CD4-positive, alpha-beta T cell treated with Interleukin-2 at 100 ng/mL for 4 hours (primary cell): ENCODE data around the gene BAG3.

Experiments used
- DNase-seq: peaks from one replicate; pipeline ENCODE4 v3.0.0-alpha.2; 2020; ENCODE audit warnings: low spot score

The BAG3 gene

DNA sequence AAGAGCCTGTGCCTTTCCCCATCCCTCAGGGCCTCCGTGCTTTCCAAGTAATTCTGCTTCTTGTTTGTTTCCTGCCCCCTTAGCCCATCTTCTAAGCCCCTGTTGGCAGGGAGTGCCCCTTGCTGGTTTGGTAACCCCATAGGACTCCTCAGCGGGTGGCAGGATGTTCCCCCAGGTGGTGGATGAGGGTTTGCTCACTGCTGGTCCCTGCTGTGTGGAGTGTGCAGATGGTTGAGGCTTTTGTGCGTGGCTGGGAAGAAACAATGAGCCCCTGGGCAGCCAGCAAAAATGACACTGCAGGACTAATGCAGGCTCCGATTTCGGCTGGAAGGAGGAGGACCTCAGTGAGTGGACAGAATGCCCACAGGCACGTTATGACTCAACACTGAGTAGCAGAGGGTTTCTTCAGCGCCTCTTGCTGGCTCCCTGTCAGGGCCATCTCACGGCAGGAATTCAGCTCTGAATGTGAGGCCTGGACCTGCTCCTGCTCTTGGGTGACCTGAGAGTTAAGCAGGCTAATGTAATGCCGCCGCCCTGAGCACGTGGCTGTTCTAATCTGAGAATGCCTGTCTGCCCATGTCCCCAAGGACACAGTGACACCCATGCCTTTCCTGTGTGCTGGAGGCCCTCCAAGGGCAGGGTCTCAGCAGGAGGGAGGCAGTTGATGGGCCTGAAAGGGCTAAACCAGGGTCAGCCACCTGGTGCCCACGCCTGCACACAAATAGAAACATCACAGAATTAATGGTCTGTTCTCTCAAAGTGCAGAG lies 16.6 kb downstream of the BAG3 start:
- DNase-seq: no peak

DNA sequence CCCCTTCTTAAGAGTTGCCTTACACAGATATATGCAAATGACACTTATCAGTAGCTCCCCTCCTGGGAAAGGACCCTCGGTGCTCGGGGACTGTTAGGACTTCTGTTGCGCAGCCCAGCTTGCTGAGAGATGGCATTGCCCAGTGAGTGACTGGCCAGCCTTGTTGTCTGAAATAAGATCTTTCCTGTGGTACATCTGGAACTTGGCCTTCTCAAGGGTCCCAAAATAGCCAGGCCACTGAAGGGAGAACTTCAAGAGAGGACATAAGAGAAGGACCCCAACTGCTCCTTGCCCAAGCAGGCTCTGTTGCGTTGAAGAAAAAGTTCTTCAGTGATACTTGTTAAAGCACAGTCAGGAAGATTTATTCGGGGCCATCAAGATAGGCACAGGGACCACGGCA lies 17.3 kb downstream of the BAG3 start:
- DNase-seq: no peak

DNA sequence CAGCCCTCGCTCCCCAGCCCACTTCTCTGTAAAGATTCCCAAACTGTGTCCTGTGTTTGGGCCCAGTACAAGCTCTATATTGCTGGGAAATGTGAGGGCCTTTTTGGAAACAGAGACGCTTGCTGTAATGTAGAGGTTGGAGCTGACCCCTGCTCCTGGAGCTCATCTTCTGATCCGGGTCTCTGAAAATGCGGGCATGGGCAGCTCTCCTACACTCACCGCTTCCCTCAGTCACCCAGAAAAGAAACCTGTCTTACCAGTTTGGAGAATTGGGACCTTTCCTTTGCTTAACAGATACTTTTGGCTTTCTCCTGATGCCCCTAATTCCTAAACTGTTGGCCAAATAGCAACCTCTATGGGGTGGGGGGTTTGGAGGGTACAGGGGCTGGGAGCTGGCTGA lies 18.2 kb downstream of the BAG3 start:
- DNase-seq: no peak

GRCh38 chr10:119669975-119670640 lies 18.9 kb downstream of the BAG3 start:
- DNase-seq: no peak

DNA sequence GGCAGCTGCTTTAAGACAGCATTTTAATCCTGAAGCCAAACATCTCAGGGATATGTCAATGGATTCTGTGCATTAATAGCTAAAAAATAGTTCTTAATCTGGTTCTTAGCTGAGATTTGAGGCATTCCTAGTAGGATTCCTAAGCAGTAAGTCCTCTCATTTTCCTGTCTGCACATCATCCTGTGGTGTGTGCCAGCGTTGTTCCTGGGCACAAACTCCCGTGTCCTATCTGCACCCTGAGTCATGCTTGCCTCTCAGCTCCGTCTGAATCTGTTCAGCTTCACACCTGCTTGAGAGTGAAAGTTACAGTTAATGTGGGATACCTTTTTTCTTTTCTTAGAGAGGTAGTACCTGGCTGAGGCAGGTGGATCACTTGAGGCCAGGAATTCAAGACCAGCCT lies 19.5 kb downstream of the BAG3 start:
- no peak for DNase-seq

- DNase-seq: no peak
Observed at GRCh38 chr10:119671381-119671780, 20.2 kb downstream of the BAG3 start.

DNA sequence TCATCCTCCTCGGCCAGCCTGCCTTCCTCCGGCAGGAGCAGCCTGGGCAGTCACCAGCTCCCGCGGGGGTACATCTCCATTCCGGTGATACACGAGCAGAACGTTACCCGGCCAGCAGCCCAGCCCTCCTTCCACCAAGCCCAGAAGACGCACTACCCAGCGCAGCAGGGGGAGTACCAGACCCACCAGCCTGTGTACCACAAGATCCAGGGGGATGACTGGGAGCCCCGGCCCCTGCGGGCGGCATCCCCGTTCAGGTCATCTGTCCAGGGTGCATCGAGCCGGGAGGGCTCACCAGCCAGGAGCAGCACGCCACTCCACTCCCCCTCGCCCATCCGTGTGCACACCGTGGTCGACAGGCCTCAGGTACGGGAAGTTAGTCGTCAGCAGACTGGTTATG lies 21.1 kb downstream of the BAG3 start:
- no peak for DNase-seq

DNA sequence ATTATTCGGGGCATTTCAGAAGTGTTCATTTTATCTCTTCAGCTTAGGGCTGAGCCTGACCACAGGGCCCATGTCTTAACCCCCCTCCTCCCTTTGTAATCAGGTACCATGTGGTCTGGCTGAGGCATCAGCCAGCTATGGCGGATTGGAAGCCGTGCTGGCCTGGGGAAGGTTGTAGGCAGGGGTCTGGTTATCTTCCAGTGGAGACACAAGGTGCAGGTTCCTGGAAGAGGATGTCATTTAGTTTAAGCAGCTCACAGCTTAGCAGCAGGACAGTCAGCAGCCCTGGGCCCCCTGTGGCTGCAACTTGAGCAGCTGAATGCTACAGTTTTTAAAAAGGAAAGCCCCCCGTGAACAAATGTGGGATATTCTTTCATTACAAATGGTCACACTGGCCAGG lies 22.1 kb downstream of the BAG3 start:
- no peak for DNase-seq

GRCh38 chr10:119675483-119676170 lies 24.4 kb downstream of the BAG3 start:
- DNase-seq: no peak

- no peak for DNase-seq
Observed at GRCh38 chr10:119677126-119677525, 25.9 kb downstream of the BAG3 start.

DNA sequence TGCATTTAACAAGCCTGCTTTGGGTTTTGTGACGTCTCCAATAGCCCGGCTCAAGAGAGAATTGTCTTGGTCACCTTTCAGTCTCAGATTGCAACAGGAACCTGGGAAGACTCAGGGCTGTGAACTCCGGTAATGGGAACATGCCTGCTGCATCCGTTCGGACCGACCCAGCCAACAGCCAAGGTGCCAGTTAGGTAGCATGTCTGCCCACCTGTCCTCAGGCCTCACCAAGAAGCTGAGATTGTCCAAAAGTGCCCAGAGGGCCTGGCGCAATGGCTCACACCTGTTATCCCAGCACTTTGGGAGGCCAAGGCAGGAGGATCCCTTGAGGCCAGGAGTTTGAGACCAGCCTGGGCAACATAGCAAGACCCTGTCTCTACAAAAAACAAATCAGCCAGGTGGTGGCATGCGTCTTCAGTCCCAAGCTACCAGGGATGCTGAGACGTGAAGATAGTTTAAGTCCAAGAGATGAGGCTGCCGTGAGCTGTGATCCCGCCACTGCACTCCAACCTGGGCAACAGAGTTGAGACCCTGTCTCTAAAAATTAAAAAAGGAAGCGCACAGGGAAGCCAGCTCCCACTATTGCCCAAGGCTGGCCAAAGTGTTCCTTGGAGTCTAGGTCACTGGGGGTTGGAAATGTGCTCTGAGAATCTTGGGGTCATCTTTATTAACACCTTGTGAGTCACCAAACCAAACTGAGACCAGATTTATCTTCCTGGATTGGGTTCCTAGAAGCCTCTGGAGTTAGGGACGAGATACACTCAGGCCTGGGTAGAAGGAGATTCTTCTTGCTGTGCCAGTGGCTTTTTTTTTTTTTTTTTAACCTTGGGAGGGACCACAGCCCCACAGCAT lies 26.9 kb downstream of the BAG3 start:
- DNase-seq: no peak

GRCh38 chr10:119679480-119679829 lies 28.3 kb downstream of the BAG3 start:
- no peak for DNase-seq

DNA sequence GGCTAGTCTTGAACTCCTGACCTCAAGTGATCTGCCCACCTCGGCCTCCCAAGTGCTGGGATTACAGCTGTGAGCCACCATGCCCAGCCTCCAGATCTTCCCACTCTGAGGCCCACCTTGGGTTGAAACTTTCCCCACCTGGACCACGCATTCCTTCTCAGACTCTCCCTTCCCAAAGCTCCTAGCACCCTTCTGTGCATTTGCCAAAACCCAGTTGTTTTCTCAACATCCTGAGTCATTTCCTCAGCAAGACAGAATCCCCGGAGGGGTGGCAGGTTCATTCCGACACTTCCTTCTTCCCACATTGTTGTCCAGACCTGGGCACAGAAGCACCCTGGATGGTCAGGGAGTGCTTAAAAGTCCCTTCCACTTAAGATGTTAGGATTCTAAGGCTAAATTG lies 28.9 kb downstream of the BAG3 start:
- DNase-seq: no peak

GRCh38 chr10:119680650-119681081 lies 29.5 kb downstream of the BAG3 start:
- DNase-seq: no peak

- peak; percentile 92 for DNase-seq
Observed at GRCh38 chr10:119686465-119687191, 35.4 kb downstream of the BAG3 start.

- no peak for DNase-seq
Observed at GRCh38 chr10:119687192-119688032, 36.2 kb downstream of the BAG3 start.

DNA sequence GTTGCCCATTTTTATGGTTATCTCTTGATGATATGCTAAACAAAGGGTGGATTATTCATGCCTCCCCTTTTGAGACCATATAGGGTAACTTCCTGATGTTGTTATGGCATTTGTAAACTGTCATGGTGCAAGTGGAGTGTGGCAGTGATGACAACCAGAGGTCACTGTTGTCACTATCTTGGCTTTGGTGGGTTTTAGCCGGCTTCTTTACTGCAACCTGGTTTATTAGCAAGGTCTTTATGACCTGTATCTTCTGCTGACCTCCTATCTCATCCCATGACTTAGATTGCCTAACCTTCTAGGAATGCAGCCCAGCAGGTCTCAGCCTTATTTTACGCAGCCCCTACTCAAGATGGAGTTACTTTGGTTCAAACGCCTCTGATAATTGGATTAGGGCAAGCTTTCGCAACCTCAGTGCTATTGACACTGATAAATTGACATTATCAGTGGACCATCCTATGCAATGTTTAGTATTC lies 36.9 kb downstream of the BAG3 start:
- no peak for DNase-seq

DNA sequence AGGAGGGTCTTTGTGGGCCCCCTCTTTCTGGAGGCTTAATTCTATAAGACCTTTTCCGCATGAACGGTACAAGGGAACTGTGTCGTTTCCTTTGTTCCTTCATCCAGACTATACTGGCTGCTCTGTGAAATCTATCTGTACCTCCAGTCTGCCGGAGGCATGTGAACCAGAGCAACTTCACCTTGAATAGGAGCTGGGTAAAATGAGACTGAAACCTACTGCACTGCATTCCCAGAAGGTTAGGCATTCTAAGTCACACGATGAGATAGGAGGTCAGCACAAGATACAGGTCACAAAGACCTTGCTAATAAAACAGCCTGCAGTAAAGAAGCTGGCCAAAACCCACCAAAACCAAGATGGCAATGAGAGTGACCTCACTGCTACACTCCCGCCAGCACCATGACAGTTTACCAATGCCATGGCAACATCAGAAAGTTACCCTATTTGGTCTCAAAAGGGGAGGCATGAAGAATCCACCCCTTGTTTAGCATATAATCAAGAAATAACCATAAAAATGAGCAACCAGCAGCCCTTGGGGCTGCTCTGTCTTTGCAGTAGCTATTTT lies 37.9 kb downstream of the BAG3 start:
- no peak for DNase-seq

DNA sequence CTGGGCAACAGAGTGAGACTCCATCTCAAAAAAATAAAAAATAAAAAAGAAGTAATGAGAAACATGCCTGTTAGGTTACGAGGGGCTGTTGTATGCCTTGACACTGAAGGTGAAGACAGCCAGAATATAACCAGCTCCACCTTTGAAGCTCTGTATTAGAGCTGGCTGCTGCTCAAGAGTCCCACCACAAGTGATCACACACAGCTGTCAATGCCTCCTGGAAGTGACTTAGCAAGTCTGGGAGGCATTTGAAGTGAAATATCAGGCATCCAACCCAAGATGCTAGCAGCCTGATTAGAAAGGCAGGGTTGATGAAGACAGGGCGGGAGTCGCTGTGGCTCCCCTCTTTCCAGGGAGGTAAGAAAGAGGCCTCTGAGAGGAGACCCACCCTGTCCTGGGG lies 40.5 kb downstream of the BAG3 start:
- no peak for DNase-seq

GRCh38 chr10:119693262-119693957 lies 42.2 kb downstream of the BAG3 start:
- DNase-seq: no peak
